IMR-90 (cell line): ENCODE data around the gene DISC1. TPM values are rescaled to one million over a fixed set of nuclear protein-coding genes. Genes with fewer than 3 reads are reported as not detected.

Experiments
- ATAC-seq: fragments of 200-7000 bp; cut with Tn5 transposase; 2 replicates; pipeline ENCODE4 v1.9.1; 2020; ENCODE audit warnings: low read depth, mild to moderate bottlenecking, moderate library complexity
- BruUV-seq: library from RNA; stranded (reverse); fragments of 400-500 nt; replicated peaks from 2 replicates; lab custom pipeline; 2021; lab: Mats Ljungman, UMichigan
- CTCF ChIA-PET: fragments of 300-600 bp; formaldehyde crosslinking; extraction: SDS; loops from one replicate; lab custom pipeline; 2021; ENCODE audit warnings: antibody characterized with exemption; lab: Yijun Ruan, JAX
- POLR2A ChIA-PET: fragments of 300-600 bp; sonication (Branson Sonifier 250); formaldehyde crosslinking; loops from one replicate; lab custom pipeline; 2022; ENCODE audit warnings: antibody characterized with exemption; ENCODE audit not compliant: unreplicated experiment; lab: Charles Lee
- DNase-seq: peaks from one replicate; pipeline ENCODE4 v3.0.0; 2013
- H2AFZ ChIP-seq: replicated peaks from 2 replicates; pipeline ENCODE3; 2013; ENCODE audit warnings: low read length, mild to moderate bottlenecking; ENCODE audit not compliant: poor library complexity
- H2AK5ac ChIP-seq: 2 replicates; pipeline ENCODE4 v1.6.1; 2013; ENCODE audit warnings: low read depth, low read length, inconsistent platforms
- H2AK9ac ChIP-seq: replicated peaks from 2 replicates; pipeline ENCODE3; 2013; ENCODE audit warnings: mild to moderate bottlenecking, low read depth, low read length, moderate library complexity; ENCODE audit not compliant: poor library complexity
- H2BK120ac ChIP-seq: 2 replicates; pipeline ENCODE4 v1.6.1; 2013; ENCODE audit warnings: low read depth, low read length, inconsistent platforms
- H2BK15ac ChIP-seq: 3 replicates; pipeline ENCODE4 v1.6.1; 2013; ENCODE audit warnings: low read depth, low read length, inconsistent platforms
- H2BK20ac ChIP-seq: 2 replicates; pipeline ENCODE4 v1.6.1; 2013; ENCODE audit warnings: low read depth, mild to moderate bottlenecking, inconsistent platforms, low read length, moderate library complexity
- H2BK5ac ChIP-seq: 2 replicates; pipeline ENCODE4 v1.6.1; 2013; ENCODE audit warnings: mild to moderate bottlenecking, low read depth, low read length, inconsistent platforms; ENCODE audit not compliant: poor library complexity, severe bottlenecking
- H3K14ac ChIP-seq: replicated peaks from 2 replicates; pipeline ENCODE4 v1.6.1; 2013; ENCODE audit warnings: low read depth, low read length, inconsistent platforms
- H3K18ac ChIP-seq: 2 replicates; pipeline ENCODE4 v1.6.1; 2013; ENCODE audit warnings: low read depth, low read length, control low read depth
- H3K23ac ChIP-seq: 2 replicates; pipeline ENCODE4 v1.6.1; 2013; ENCODE audit warnings: low read depth, low read length, inconsistent platforms
- H3K27ac ChIP-seq: 2 replicates; pipeline ENCODE4 v1.5.1; 2013; ENCODE audit warnings: mild to moderate bottlenecking, control low read depth, low read length; ENCODE audit not compliant: insufficient read depth
- H3K27me3 ChIP-seq: 2 replicates; pipeline ENCODE4 v1.6.1; 2013; ENCODE audit warnings: low read length; ENCODE audit not compliant: control insufficient read depth, insufficient read depth
- H3K36me3 ChIP-seq: 2 replicates; pipeline ENCODE4 v1.6.1; 2013; ENCODE audit warnings: low read length, mixed read lengths; ENCODE audit not compliant: control insufficient read depth, insufficient read depth
- H3K4ac ChIP-seq: 2 replicates; pipeline ENCODE4 v1.6.1; 2013; ENCODE audit warnings: low read depth, low read length, inconsistent platforms
- H3K4me1 ChIP-seq: 2 replicates; pipeline ENCODE4 v1.6.1; 2013; ENCODE audit warnings: low read length, mixed read lengths; ENCODE audit not compliant: control insufficient read depth, insufficient read depth
- H3K4me2 ChIP-seq: 2 replicates; pipeline ENCODE4 v1.6.1; 2013; ENCODE audit warnings: low read depth, mild to moderate bottlenecking, control low read depth, low read length, moderate library complexity
- H3K4me3 ChIP-seq: 2 replicates; pipeline ENCODE4 v1.5.1; 2013; ENCODE audit warnings: low read depth, mild to moderate bottlenecking, control low read depth, low read length, moderate library complexity; ENCODE audit not compliant: insufficient read depth
- H3K56ac ChIP-seq: 2 replicates; pipeline ENCODE4 v1.6.1; 2013; ENCODE audit warnings: low read length, inconsistent platforms; ENCODE audit not compliant: insufficient read depth; ENCODE audit errors: extremely low read depth
- H3K79me1 ChIP-seq, 2 experiments: 2 replicates each; pipeline ENCODE4 v1.6.1; 2013; ENCODE audit warnings: low read length in 2 of 2, inconsistent platforms in 1 of 2, low read depth in 1 of 2
- H3K9ac ChIP-seq: 2 replicates; pipeline ENCODE4 v1.6.1; 2013; ENCODE audit warnings: low read depth, low read length, control low read depth
- H3K9me1 ChIP-seq: 2 replicates; pipeline ENCODE4 v1.6.1; 2013; ENCODE audit warnings: low read length, inconsistent platforms; ENCODE audit not compliant: insufficient read depth
- H3K9me3 ChIP-seq: 2 replicates; pipeline ENCODE4 v1.6.1; 2013; ENCODE audit warnings: low read length; ENCODE audit not compliant: control insufficient read depth, insufficient read depth
- H4K20me1 ChIP-seq: 2 replicates; pipeline ENCODE4 v1.6.1; 2013; ENCODE audit warnings: low read length, inconsistent platforms; ENCODE audit not compliant: insufficient read depth
- H4K5ac ChIP-seq: 2 replicates; pipeline ENCODE4 v1.6.1; 2013; ENCODE audit warnings: mild to moderate bottlenecking, low read depth, low read length, control low read depth
- H4K8ac ChIP-seq, 2 experiments: 2 replicates each; pipeline ENCODE4 v1.6.1; 2013; ENCODE audit warnings: low read depth in 2 of 2, low read length in 2 of 2, control low read depth in 1 of 2, inconsistent platforms in 1 of 2
- H4K91ac ChIP-seq: 2 replicates; pipeline ENCODE4 v1.6.1; 2013; ENCODE audit warnings: low read depth, low read length, inconsistent platforms; ENCODE audit not compliant: insufficient read depth
- BHLHE40 ChIP-seq: fragments of 150-350 bp; IDR thresholded peaks from 2 replicates; pipeline ENCODE4 v1.6.1; 2016; ENCODE audit warnings: mild to moderate bottlenecking, low read depth, low read length
- CHD1 ChIP-seq: IDR thresholded peaks from 2 replicates; pipeline ENCODE4 v1.6.1; 2012; ENCODE audit warnings: low read depth, low read length, improper control_type of control experiment
- CTCF ChIP-seq: conservative IDR thresholded peaks from 2 replicates; pipeline ENCODE4 v1.5.1; 2012; ENCODE audit warnings: mild to moderate bottlenecking, low read depth, low read length, improper control_type of control experiment
- MAFK ChIP-seq: IDR thresholded peaks from 2 replicates; pipeline ENCODE4 v1.6.1; 2012; ENCODE audit warnings: low read depth, low read length, improper control_type of control experiment
- MAZ ChIP-seq: IDR thresholded peaks from 2 replicates; pipeline ENCODE4 v1.6.1; 2012; ENCODE audit warnings: low read depth, mild to moderate bottlenecking, low read length, improper control_type of control experiment, moderate library complexity, borderline replicate concordance
- NFE2L2 ChIP-seq: fragments of 150-350 bp; IDR thresholded peaks from 2 replicates; pipeline ENCODE4 v1.6.1; 2016; ENCODE audit warnings: low read depth, mild to moderate bottlenecking, low read length
- RAD21 ChIP-seq: IDR thresholded peaks from 2 replicates; pipeline ENCODE4 v1.6.1; 2012; ENCODE audit warnings: low read length, improper control_type of control experiment
- RCOR1 ChIP-seq: IDR thresholded peaks from 2 replicates; pipeline ENCODE4 v1.6.1; 2012; ENCODE audit warnings: mild to moderate bottlenecking, low read length, improper control_type of control experiment; ENCODE audit not compliant: insufficient replicate concordance
- RFX5 ChIP-seq: IDR thresholded peaks from 2 replicates; pipeline ENCODE4 v1.8.0; 2012; ENCODE audit warnings: low read depth, mild to moderate bottlenecking, low read length, moderate library complexity
- WGBS, 2 experiments: methylation state at CpG; one replicate each; pipeline versions ENCODE4 v1.1.5 to v1.1.7; 2013; ENCODE audit warnings: missing lambda C conversion rate in 2 of 2; ENCODE audit not compliant: insufficient read length in 1 of 2; ENCODE audit errors: extremely low coverage in 2 of 2; 5-methylcytosine and 5-hydroxymethylcytosine counted together
- dilution Hi-C: fragments of 300-500 bp; cut with HindIII; formaldehyde crosslinking; loops from one replicate; pipeline ENCODE4 v1.14.3; 2018; ENCODE audit warnings: low sequenced_read_pairs; ENCODE audit not compliant: unreplicated experiment
- in situ Hi-C: fragments of 300-500 bp; cut with MboI; formaldehyde crosslinking; loops from 3 replicates; pipeline ENCODE4 v1.14.3; 2019; ENCODE audit warnings: low sequenced_read_pairs, inconsistent platforms, mixed read lengths
- intact Hi-C: fragments of 100-400 bp; cut with micrococcal nuclease; formaldehyde crosslinking; loops from 2 replicates; pipeline ENCODE4 v1.10.0; 2022
- polyA plus RNA-seq, 3 experiments: library from polyadenylated mRNA; depleted of rRNA; stranded (reverse); fragments of >200 nt; gene quantifications; 2 replicates each; pipeline ENCODE4 v1.2.3, GENCODE V29; 2012; ENCODE audit warnings: low replicate concordance in 1 of 3
- total RNA-seq: library from RNA; depleted of rRNA; stranded (reverse); fragments of >200 nt; gene quantifications from 2 replicates; pipeline ENCODE4 v1.2.3, GENCODE V29; 2012

Gene DISC1
- total and polyA plus RNA-seq, 2 of the 4 experiments (the other 2 are of a cell fraction), result 2.2 to 7.0 TPM

GRCh38 chr1:231719485-231720183 lies 93.0 kb downstream of the DISC1 start:
- Histone ChIP-seq H3K56ac (no peak overlapping the region), H2AK9ac (no peak overlapping the region), H3K4me3 (no peak overlapping the region), H3K23ac (no peak overlapping the region), H4K5ac (no peak overlapping the region), H2BK20ac (no peak overlapping the region), H4K20me1 (no peaks in the 10 kb centered on the region), H3K4me2 (no peak overlapping the region), H3K79me1 (no peaks in the 10 kb centered on the region; a peak in 1 of 4 replicates), H3K36me3 (no peaks in the 10 kb centered on the region), H2AFZ (no peak overlapping the region), H2BK5ac (no peak overlapping the region), H3K4ac (no peak overlapping the region), H4K91ac (no peak overlapping the region), H3K9me3 (no peaks in the 10 kb centered on the region), H3K4me1 (no peaks in the 10 kb centered on the region), H3K27ac (no peak overlapping the region), H3K27me3 (no peaks in the 10 kb centered on the region), H3K9ac (no peak overlapping the region), H3K18ac (no peak overlapping the region), H2BK15ac (no peak overlapping the region), H4K8ac (no peak overlapping the region), H2AK5ac (no peak overlapping the region), H3K9me1 (no peaks in the 10 kb centered on the region; the same call in 1 of the 2 replicates), H3K14ac (no peak overlapping the region), H2BK120ac (no peak overlapping the region)
- TF ChIP-seq RAD21 (no peak), BHLHE40 (no peak), CHD1 (no peak), MAFK (no peak), RCOR1 (no peak), MAZ (no peak), NFE2L2 (no peak), RFX5 (no peak), CTCF (no peak)
- DNase-seq (no peak), ATAC-seq (no peak)
- no TSS peak for BruUV-seq
- CTCF ChIA-PET, result interaction anchor here (0.8 kb wide), 2 partner anchors 38 to 128 kb away, joined by 3 read pairs; no protein-coding TSS in a partner anchor
- POLR2A ChIA-PET, result no interaction called here
- dilution Hi-C loops, result no loop called here
- intact Hi-C loops, result no loop called here
- WGBS, 2 experiments, result no CpG with 5 or more reads among the region's 7 CpGs
- in situ Hi-C loops, result no loop called here
